WTC11 (cell line): ENCODE data around the gene ABCA1. TPM values are rescaled to one million over a fixed set of nuclear protein-coding genes. Genes with fewer than 3 reads are reported as not detected.

Source experiments
- ATAC-seq: fragments of 200-7000 bp; cut with Tn5 transposase; 2 replicates; pipeline ENCODE4 v1.10.0; 2021; ENCODE audit warnings: mild to moderate bottlenecking, moderate library complexity
- Bru-seq: library from RNA; stranded (reverse); fragments of 400-500 nt; gene quantifications from one replicate; lab custom pipeline; 2021; lab: Mats Ljungman, UMichigan
- CTCF ChIA-PET: fragments of 300-600 bp; sonication (Branson Sonifier 250); formaldehyde crosslinking; loops from one replicate; lab custom pipeline; 2021; ENCODE audit warnings: antibody characterized with exemption; lab: Charles Lee
- POLR2A ChIA-PET: fragments of 350-600 bp; sonication (Branson Sonifier 250); formaldehyde crosslinking; loops from one replicate; lab custom pipeline; 2021; ENCODE audit warnings: antibody characterized with exemption; lab: Charles Lee
- DNase-seq: peaks from one replicate; pipeline ENCODE4 v3.0.0; 2021; ENCODE audit warnings: low spot score
- H3K27ac Mint-ChIP-seq: 2 replicates; pipeline ENCODE4 v1.8.0; 2021; ENCODE audit warnings: mixed read lengths
- H3K27me3 Mint-ChIP-seq: 2 replicates; pipeline ENCODE4 v1.8.0; 2021; ENCODE audit warnings: low read depth, mild to moderate bottlenecking, moderate library complexity, mixed read lengths
- H3K36me3 Mint-ChIP-seq: 2 replicates; pipeline ENCODE4 v1.8.0; 2021; ENCODE audit warnings: mixed read lengths
- H3K4me1 Mint-ChIP-seq: 2 replicates; pipeline ENCODE4 v1.8.0; 2022; ENCODE audit warnings: mixed read lengths
- H3K4me3 Mint-ChIP-seq: 2 replicates; pipeline ENCODE4 v1.8.0; 2021; ENCODE audit warnings: mild to moderate bottlenecking, moderate library complexity, mixed read lengths
- H3K9me3 Mint-ChIP-seq: 2 replicates; pipeline ENCODE4 v1.8.0; 2021; ENCODE audit warnings: mixed read lengths
- CBFB ChIP-seq: sonication (generic); formaldehyde crosslinking; IDR thresholded peaks from 2 replicates; pipeline ENCODE4 v1.8.1; 2022; ENCODE audit warnings: mild to moderate bottlenecking, low read depth, missing genetic modification reagents
- E2F4 ChIP-seq: sonication (generic); formaldehyde crosslinking; IDR thresholded peaks from 2 replicates; pipeline ENCODE4 v1.8.1; 2022; ENCODE audit warnings: low read depth, mild to moderate bottlenecking, moderate library complexity, missing genetic modification reagents, borderline replicate concordance
- ELF4 ChIP-seq: sonication (generic); formaldehyde crosslinking; IDR thresholded peaks from 2 replicates; pipeline ENCODE4 v1.8.1; 2022; ENCODE audit warnings: low read depth, mild to moderate bottlenecking, moderate library complexity, missing genetic modification reagents
- KAT7 ChIP-seq: sonication (generic); formaldehyde crosslinking; IDR thresholded peaks from 2 replicates; pipeline ENCODE4 v1.8.1; 2023; ENCODE audit warnings: missing genetic modification reagents, mild to moderate bottlenecking, borderline replicate concordance
- MXD4 ChIP-seq: fragments of 250-450 bp; sonication (Bioruptor Pico); IDR thresholded peaks from 2 replicates; pipeline ENCODE4 v1.8.0; 2021; ENCODE audit warnings: mild to moderate bottlenecking, moderate library complexity, borderline replicate concordance
- MYBL2 ChIP-seq: sonication (generic); formaldehyde crosslinking; IDR thresholded peaks from 2 replicates; pipeline ENCODE4 v1.8.1; 2023; ENCODE audit warnings: mild to moderate bottlenecking, moderate library complexity, missing genetic modification reagents
- TEAD1 ChIP-seq: sonication (generic); formaldehyde crosslinking; IDR thresholded peaks from 2 replicates; pipeline ENCODE4 v1.8.0; 2022; ENCODE audit warnings: mild to moderate bottlenecking, missing genetic modification reagents
- TEAD4 ChIP-seq: sonication (generic); formaldehyde crosslinking; IDR thresholded peaks from 2 replicates; pipeline ENCODE4 v1.8.0; 2022; ENCODE audit warnings: mild to moderate bottlenecking, missing genetic modification reagents
- ZBTB43 ChIP-seq: sonication (generic); formaldehyde crosslinking; IDR thresholded peaks from 2 replicates; pipeline ENCODE4 v1.8.1; 2023; ENCODE audit warnings: mild to moderate bottlenecking, missing genetic modification reagents
- ZNF219 ChIP-seq: sonication (generic); formaldehyde crosslinking; IDR thresholded peaks from 2 replicates; pipeline ENCODE4 v1.8.0; 2023; ENCODE audit warnings: missing genetic modification reagents, mild to moderate bottlenecking, borderline replicate concordance
- ZNF396 ChIP-seq: fragments of 250-450 bp; sonication (Bioruptor Pico); IDR thresholded peaks from 2 replicates; pipeline ENCODE4 v1.8.0; 2021; ENCODE audit warnings: mild to moderate bottlenecking, moderate library complexity, borderline replicate concordance
- ZSCAN18 ChIP-seq: fragments of 250-450 bp; sonication (Bioruptor Pico); IDR thresholded peaks from 2 replicates; pipeline ENCODE4 v2.1.2; 2022; ENCODE audit warnings: mild to moderate bottlenecking, moderate library complexity
- long read RNA-seq, 3 experiments: library from RNA in 1 of 3; library from capped mRNA in 1 of 3; library from polyadenylated mRNA in 1 of 3; unstranded in 2 of 3; stranded (forward) in 1 of 3; transcript quantifications; one replicate each; pipeline ENCODE4 v2.0.0, GENCODE V29; 2021
- total RNA-seq: library from RNA; stranded (reverse); gene quantifications from 3 replicates; pipeline ENCODE4 v1.2.3, GENCODE V29; 2021
- TF ChIP-seq, protein P1 (sequence below): sonication (generic); formaldehyde crosslinking; IDR thresholded peaks from 2 replicates; pipeline ENCODE4 v1.8.0; 2022; ENCODE audit warnings: missing genetic modification reagents
- TF ChIP-seq, protein P2 (sequence below): sonication (generic); formaldehyde crosslinking; IDR thresholded peaks from 2 replicates; pipeline ENCODE4 v1.8.0; 2023; ENCODE audit warnings: mild to moderate bottlenecking, missing genetic modification reagents
- TF ChIP-seq, protein P3 (sequence below): sonication (generic); formaldehyde crosslinking; conservative IDR thresholded peaks from 2 replicates; pipeline ENCODE4 v1.8.1; 2022; ENCODE audit warnings: mild to moderate bottlenecking, missing genetic modification reagents
- TF ChIP-seq, protein P4 (sequence below): sonication (generic); formaldehyde crosslinking; IDR thresholded peaks from 2 replicates; pipeline ENCODE4 v1.8.1; 2022; ENCODE audit warnings: mild to moderate bottlenecking, moderate library complexity, missing genetic modification reagents

The ABCA1 gene, protein sequence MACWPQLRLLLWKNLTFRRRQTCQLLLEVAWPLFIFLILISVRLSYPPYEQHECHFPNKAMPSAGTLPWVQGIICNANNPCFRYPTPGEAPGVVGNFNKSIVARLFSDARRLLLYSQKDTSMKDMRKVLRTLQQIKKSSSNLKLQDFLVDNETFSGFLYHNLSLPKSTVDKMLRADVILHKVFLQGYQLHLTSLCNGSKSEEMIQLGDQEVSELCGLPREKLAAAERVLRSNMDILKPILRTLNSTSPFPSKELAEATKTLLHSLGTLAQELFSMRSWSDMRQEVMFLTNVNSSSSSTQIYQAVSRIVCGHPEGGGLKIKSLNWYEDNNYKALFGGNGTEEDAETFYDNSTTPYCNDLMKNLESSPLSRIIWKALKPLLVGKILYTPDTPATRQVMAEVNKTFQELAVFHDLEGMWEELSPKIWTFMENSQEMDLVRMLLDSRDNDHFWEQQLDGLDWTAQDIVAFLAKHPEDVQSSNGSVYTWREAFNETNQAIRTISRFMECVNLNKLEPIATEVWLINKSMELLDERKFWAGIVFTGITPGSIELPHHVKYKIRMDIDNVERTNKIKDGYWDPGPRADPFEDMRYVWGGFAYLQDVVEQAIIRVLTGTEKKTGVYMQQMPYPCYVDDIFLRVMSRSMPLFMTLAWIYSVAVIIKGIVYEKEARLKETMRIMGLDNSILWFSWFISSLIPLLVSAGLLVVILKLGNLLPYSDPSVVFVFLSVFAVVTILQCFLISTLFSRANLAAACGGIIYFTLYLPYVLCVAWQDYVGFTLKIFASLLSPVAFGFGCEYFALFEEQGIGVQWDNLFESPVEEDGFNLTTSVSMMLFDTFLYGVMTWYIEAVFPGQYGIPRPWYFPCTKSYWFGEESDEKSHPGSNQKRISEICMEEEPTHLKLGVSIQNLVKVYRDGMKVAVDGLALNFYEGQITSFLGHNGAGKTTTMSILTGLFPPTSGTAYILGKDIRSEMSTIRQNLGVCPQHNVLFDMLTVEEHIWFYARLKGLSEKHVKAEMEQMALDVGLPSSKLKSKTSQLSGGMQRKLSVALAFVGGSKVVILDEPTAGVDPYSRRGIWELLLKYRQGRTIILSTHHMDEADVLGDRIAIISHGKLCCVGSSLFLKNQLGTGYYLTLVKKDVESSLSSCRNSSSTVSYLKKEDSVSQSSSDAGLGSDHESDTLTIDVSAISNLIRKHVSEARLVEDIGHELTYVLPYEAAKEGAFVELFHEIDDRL (N-terminal part only)
- total RNA-seq (4.6 to 7.8 TPM (median 5.8 TPM) in 3 replicates), Bru-seq, nascent RNA (percentile 47 among the genes with signal in this experiment)
- long read RNA-seq, experiment 1, full-length matches to known transcripts = 2 of 22 reads
- long read RNA-seq, experiment 1, partial matches to known transcripts = 16 of 22 reads
- long read RNA-seq, experiment 1, other reads (novel, unspliced or antisense) = 4 of 22 reads
- long read RNA-seq, experiment 2, partial matches to known transcripts = 1 of 4 reads
- long read RNA-seq, experiment 2, other reads (novel, unspliced or antisense) = 3 of 4 reads
- long read RNA-seq, experiment 3 = 0 reads

DNA sequence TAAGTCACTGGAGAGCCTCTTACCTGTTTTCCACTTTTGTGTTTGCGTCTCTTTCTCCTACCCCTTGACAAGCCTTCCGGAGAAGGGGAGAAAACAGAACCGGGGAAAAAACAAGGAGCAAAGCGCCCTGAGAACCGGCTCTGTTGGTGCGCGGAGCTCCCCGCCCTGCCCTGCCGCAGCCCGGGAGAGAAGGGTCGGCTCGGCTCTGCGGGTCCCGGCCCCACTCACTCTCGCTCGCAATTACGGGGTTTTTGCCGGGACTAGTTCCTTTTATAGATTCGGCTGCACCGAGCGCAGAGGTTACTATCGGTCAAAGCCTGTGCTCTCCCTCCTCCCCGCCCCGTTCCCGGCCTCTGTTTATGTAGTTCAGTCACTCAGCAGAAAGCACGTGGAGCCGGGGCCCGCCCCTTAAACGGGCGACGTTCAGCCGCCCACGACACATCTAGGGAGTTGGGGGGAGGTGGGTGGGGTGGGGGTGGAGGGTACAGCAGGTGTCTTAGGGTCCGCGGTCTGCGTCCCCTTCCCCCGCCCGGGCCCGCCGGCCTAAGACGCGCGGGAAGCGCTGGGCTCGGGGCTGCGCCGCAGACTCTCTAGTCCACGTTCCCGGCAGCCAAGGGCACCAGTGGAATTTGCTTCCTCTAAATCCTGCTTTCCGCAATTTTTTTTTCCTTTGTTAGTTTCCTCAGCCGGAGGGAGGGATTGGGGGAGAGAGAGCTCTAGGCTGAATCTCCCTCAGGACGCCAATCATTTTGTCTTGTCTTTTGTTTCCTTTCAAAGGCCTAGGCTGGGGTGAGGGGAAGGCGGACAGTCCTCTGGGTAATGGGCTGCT lies at the start of gene ABCA1:
TSS of gene ABCA1 (minus strand) at position 244 of the 829 bp plus-strand sequence. CDS start 24,476 bp downstream, outside the sequence.
- ATAC-seq = peak; percentile 55
- Mint-ChIP-seq H3K4me3 (peak within 1 kb of the TSS; percentile 95), H3K9me3 (no peaks in the 10 kb centered on the region), H3K4me1 (peaks cover 27% of the 10 kb centered on the region), H3K36me3 (no peaks in the 10 kb centered on the region), H3K27ac (peak within 1 kb of the TSS; percentile 94), H3K27me3 (peaks cover 20% of the 10 kb centered on the region)
- ChIA-PET CTCF (interaction anchor here (0.7 to 4.0 kb wide), 13 partner anchors 9 to 221 kb away, joined by 3 to 54 read pairs (median 7); no protein-coding TSS in a partner anchor), POLR2A (interaction anchor here (0.6 to 3.3 kb wide), 11 partner anchors 33 to 316 kb away, joined by 3 to 77 read pairs (median 16); partner anchors contain the start of gene SLC44A1)
- DNase-seq = peak; percentile 87
- TF ChIP-seq CBFB (no peak), ELF4 (CRISPR knock-in tag) (no peak), ZNF219 (CRISPR knock-in tag) (no peak), MXD4 (CRISPR knock-in tag) (no peak), ZBTB43 (CRISPR knock-in tag) (no peak), ZSCAN18 (no peak), MYBL2 (CRISPR knock-in tag) (no peak), TEAD4 (CRISPR knock-in tag) (no peak), KAT7 (CRISPR knock-in tag) (no peak), TEAD1 (CRISPR knock-in tag) (0 out of 2 replicates have a peak, but pooled peaks have one; percentile 24), E2F4 (CRISPR knock-in tag) (no peak), ZNF396 (CRISPR knock-in tag) (no peak)
- TF ChIP-seq, protein P1, sequence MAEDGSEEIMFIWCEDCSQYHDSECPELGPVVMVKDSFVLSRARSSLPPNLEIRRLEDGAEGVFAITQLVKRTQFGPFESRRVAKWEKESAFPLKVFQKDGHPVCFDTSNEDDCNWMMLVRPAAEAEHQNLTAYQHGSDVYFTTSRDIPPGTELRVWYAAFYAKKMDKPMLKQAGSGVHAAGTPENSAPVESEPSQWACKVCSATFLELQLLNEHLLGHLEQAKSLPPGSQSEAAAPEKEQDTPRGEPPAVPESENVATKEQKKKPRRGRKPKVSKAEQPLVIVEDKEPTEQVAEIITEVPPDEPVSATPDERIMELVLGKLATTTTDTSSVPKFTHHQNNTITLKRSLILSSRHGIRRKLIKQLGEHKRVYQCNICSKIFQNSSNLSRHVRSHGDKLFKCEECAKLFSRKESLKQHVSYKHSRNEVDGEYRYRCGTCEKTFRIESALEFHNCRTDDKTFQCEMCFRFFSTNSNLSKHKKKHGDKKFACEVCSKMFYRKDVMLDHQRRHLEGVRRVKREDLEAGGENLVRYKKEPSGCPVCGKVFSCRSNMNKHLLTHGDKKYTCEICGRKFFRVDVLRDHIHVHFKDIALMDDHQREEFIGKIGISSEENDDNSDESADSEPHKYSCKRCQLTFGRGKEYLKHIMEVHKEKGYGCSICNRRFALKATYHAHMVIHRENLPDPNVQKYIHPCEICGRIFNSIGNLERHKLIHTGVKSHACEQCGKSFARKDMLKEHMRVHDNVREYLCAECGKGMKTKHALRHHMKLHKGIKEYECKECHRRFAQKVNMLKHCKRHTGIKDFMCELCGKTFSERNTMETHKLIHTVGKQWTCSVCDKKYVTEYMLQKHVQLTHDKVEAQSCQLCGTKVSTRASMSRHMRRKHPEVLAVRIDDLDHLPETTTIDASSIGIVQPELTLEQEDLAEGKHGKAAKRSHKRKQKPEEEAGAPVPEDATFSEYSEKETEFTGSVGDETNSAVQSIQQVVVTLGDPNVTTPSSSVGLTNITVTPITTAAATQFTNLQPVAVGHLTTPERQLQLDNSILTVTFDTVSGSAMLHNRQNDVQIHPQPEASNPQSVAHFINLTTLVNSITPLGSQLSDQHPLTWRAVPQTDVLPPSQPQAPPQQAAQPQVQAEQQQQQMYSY (CRISPR knock-in tag) = no peak
- TF ChIP-seq, protein P2, sequence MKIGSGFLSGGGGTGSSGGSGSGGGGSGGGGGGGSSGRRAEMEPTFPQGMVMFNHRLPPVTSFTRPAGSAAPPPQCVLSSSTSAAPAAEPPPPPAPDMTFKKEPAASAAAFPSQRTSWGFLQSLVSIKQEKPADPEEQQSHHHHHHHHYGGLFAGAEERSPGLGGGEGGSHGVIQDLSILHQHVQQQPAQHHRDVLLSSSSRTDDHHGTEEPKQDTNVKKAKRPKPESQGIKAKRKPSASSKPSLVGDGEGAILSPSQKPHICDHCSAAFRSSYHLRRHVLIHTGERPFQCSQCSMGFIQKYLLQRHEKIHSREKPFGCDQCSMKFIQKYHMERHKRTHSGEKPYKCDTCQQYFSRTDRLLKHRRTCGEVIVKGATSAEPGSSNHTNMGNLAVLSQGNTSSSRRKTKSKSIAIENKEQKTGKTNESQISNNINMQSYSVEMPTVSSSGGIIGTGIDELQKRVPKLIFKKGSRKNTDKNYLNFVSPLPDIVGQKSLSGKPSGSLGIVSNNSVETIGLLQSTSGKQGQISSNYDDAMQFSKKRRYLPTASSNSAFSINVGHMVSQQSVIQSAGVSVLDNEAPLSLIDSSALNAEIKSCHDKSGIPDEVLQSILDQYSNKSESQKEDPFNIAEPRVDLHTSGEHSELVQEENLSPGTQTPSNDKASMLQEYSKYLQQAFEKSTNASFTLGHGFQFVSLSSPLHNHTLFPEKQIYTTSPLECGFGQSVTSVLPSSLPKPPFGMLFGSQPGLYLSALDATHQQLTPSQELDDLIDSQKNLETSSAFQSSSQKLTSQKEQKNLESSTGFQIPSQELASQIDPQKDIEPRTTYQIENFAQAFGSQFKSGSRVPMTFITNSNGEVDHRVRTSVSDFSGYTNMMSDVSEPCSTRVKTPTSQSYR (CRISPR knock-in tag) = no peak
- TF ChIP-seq, protein P3, sequence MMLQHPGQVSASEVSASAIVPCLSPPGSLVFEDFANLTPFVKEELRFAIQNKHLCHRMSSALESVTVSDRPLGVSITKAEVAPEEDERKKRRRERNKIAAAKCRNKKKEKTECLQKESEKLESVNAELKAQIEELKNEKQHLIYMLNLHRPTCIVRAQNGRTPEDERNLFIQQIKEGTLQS (CRISPR knock-in tag) = no peak
- TF ChIP-seq, protein P4, sequence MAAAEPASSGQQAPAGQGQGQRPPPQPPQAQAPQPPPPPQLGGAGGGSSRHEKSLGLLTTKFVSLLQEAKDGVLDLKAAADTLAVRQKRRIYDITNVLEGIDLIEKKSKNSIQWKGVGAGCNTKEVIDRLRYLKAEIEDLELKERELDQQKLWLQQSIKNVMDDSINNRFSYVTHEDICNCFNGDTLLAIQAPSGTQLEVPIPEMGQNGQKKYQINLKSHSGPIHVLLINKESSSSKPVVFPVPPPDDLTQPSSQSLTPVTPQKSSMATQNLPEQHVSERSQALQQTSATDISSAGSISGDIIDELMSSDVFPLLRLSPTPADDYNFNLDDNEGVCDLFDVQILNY (CRISPR knock-in tag) = no peak
